Erythroblast (primary cell): ENCODE measurements around the gene UBE2H.
A peak's percentile ranks its signal among the peaks of the same experiment; 100 is the strongest.

ENCODE experiments used
- DNase-seq, 2 experiments: peaks; one replicate each; lab custom pipeline; 2025; lab: John Stamatoyannopoulos, UW
- GATA1 ChIP-seq: IDR thresholded peaks from 2 replicates; pipeline ENCODE4 v1.6.1; 2011; ENCODE audit warnings: low read depth, mild to moderate bottlenecking, control low read depth, low read length, moderate library complexity
- POLR2A ChIP-seq: IDR thresholded peaks from 2 replicates; pipeline ENCODE4 v1.6.1; 2011; ENCODE audit warnings: mild to moderate bottlenecking, low read length

Gene UBE2H

GRCh38 chr7:129959471-129960203 lies 6.9 kb upstream of the UBE2H start:
- peak; percentile 40 to 78 for DNase-seq
- TF ChIP-seq GATA1 (no peak), POLR2A (no peak)

- peak; percentile 98 to 99 for DNase-seq
- TF ChIP-seq GATA1 (peak; percentile 84), POLR2A (peak; percentile 72)
These were observed 6.1 kb upstream of the UBE2H start for GRCh38 chr7:129958643-129959470.

- TF ChIP-seq GATA1 (no peak), POLR2A (no peak)
- DNase-seq, result peak in 1 of 2 experiments; percentile 54
These were observed 3.3 kb upstream of the UBE2H start for GRCh38 chr7:129955993-129956543.

- DNase-seq, result peak; percentile 73 to 81
- TF ChIP-seq GATA1, result no peak
- TF ChIP-seq POLR2A, result no peak
These were observed 591 bp downstream of the UBE2H start for GRCh38 chr7:129952086-129952652.

GRCh38 chr7:129951226-129952085 lies 1.3 kb downstream of the UBE2H start:
- TF ChIP-seq POLR2A (no peak), GATA1 (no peak)
- DNase-seq, result peak; percentile 70 to 77

- peak in 1 of 2 experiments; percentile 46 for DNase-seq
- no peak for TF ChIP-seq GATA1
- no peak for TF ChIP-seq POLR2A
These were observed 1.9 kb downstream of the UBE2H start for GRCh38 chr7:129950933-129951225.

- DNase-seq, result no peak
- no peak for TF ChIP-seq GATA1
- no peak for TF ChIP-seq POLR2A
These were observed 2.4 kb downstream of the UBE2H start for GRCh38 chr7:129950191-129950932.

GRCh38 chr7:129949292-129950133 lies 3.2 kb downstream of the UBE2H start:
- DNase-seq, result peak in 1 of 2 experiments; percentile 49

GRCh38 chr7:129948877-129949291 lies 3.9 kb downstream of the UBE2H start:
- peak; percentile 86 to 88 for DNase-seq
- no peak for TF ChIP-seq POLR2A
- no peak for TF ChIP-seq GATA1

More at GRCh38 chr7:129949292-129950133, 3.2 kb downstream of the UBE2H start:
- TF ChIP-seq GATA1 (no peak), POLR2A (no peak)

- TF ChIP-seq GATA1, result no peak
- no peak for TF ChIP-seq POLR2A
- DNase-seq, result no peak
These were observed 4.4 kb downstream of the UBE2H start for GRCh38 chr7:129948338-129948737.

GRCh38 chr7:129947701-129948100 lies 5.1 kb downstream of the UBE2H start:
- DNase-seq, result no peak
- TF ChIP-seq POLR2A (no peak), GATA1 (no peak)
